Measurements from ENCODE around the gene MINDY3. TPM values are rescaled to one million over a fixed set of nuclear protein-coding genes. Genes with fewer than 3 reads are reported as not detected.

Gene MINDY3
- polyA plus RNA-seq, 1 donor (not counting 4 experiments of a cell fraction or from before 2014, with no cell fraction given): 22.1 TPM

DNA sequence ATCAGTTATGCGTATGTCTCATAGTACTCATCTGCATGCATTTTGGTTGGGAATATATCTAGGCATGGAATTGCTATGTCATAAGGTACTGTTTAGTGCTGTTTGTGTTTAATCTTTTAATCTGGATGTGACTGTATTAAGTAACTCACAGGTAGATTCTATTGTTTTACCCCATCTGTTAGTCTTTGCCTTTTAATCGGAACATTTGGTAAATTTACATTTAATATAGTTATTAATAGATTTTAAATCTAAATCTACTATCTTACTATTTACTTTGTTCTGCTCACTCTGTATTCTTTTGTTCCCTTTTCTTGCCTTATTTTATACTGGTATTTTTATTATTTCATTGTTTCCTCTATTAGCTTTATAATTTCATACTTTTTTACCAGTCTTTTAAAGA is 130.0 kb downstream of the MINDY3 start:
- dilution Hi-C loops (cut with MboI; ENCODE audit: extremely low pct_ligation_motif_present, low sequenced_read_pairs): no loop called here
- TF ChIP-seq EZH2 (IDR thresholded peaks at IDR 0.05; ENCODE audit: low read length): no peak
- TF ChIP-seq, protein P1, sequence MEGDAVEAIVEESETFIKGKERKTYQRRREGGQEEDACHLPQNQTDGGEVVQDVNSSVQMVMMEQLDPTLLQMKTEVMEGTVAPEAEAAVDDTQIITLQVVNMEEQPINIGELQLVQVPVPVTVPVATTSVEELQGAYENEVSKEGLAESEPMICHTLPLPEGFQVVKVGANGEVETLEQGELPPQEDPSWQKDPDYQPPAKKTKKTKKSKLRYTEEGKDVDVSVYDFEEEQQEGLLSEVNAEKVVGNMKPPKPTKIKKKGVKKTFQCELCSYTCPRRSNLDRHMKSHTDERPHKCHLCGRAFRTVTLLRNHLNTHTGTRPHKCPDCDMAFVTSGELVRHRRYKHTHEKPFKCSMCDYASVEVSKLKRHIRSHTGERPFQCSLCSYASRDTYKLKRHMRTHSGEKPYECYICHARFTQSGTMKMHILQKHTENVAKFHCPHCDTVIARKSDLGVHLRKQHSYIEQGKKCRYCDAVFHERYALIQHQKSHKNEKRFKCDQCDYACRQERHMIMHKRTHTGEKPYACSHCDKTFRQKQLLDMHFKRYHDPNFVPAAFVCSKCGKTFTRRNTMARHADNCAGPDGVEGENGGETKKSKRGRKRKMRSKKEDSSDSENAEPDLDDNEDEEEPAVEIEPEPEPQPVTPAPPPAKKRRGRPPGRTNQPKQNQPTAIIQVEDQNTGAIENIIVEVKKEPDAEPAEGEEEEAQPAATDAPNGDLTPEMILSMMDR (optimal IDR thresholded peaks at IDR 0.05 in 1 of 3, IDR thresholded peaks at IDR 0.05 in 1 of 3, conservative IDR thresholded peaks at IDR 0.05 in 1 of 3; ENCODE audit: extremely low read depth in 1 of 3, insufficient read depth in 2 of 3, low read length in 3 of 3): no peak
- Histone ChIP-seq H3K4me3 (ENCODE audit: control insufficient read depth in 2 of 3, extremely low read depth in 1 of 3, insufficient read depth in 2 of 3, low read depth in 1 of 3, low read length in 3 of 3) (no peak overlapping the region), H3K4me2 (ENCODE audit: control insufficient read depth, extremely low read depth, insufficient read depth, low read depth, low read length) (no peak overlapping the region), H3K4me1 (ENCODE audit: control insufficient read depth, extremely low read depth, insufficient read depth, low read length) (no peaks in the 10 kb centered on the region), H4K20me1 (ENCODE audit: control insufficient read depth, extremely low read depth, insufficient read depth, low read length) (no peaks in the 10 kb centered on the region), H3K27ac (ENCODE audit: control insufficient read depth, insufficient read depth, low read length) (no peak overlapping the region), H3K9ac (ENCODE audit: control insufficient read depth, extremely low read depth, insufficient read depth, low read length) (no peak overlapping the region), H2AFZ (ENCODE audit: control insufficient read depth, low read length) (no peak overlapping the region), H3K27me3 (ENCODE audit: control insufficient read depth, extremely low read depth, insufficient read depth, low read length) (no peaks in the 10 kb centered on the region), H3K9me3 (ENCODE audit: control insufficient read depth, low read depth, low read length) (no peaks in the 10 kb centered on the region), H3K36me3 (ENCODE audit: control insufficient read depth in 2 of 2, extremely low read depth in 1 of 2, insufficient read depth in 2 of 2, low read length in 2 of 2) (no peaks in the 10 kb centered on the region), H3K9me1 (ENCODE audit: control insufficient read depth, extremely low read depth, insufficient read depth, low read length) (no peaks in the 10 kb centered on the region), H3K79me2 (ENCODE audit: control insufficient read depth, insufficient read depth, low read length) (no peaks in the 10 kb centered on the region)
- FAIRE-seq (no peak), DNase-seq (ENCODE audit: low read depth, low spot score) (no peak)

DNA sequence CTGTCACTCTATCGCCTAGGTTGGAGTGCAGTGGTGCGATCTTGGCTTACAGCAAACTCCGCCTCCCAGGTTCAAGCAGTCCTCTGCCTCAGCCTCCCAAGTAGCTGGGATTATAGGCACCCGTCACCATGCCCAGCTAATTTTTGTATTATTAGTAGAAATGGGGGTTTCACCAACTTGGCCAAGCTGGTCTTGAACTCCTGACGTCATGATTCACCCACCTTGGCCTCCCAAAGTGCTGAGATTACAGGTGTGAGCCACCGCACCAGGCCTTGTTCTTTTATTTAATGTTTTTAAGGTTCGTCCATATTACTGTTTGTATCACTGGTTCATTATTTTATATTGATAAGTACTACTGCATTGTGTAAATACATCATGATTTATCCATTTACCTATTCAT is 130.4 kb downstream of the MINDY3 start:
- dilution Hi-C loops (cut with MboI; ENCODE audit: extremely low pct_ligation_motif_present, low sequenced_read_pairs): no loop called here
- H3K4me1 ChIP-seq (ENCODE audit: control insufficient read depth, extremely low read depth, insufficient read depth, low read length): no peaks in the 10 kb centered on the region
- no peak overlapping the region for H3K4me2 ChIP-seq (ENCODE audit: control insufficient read depth, extremely low read depth, insufficient read depth, low read depth, low read length)
- no peaks in the 10 kb centered on the region for H3K9me3 ChIP-seq (ENCODE audit: control insufficient read depth, low read depth, low read length)
- H4K20me1 ChIP-seq (ENCODE audit: control insufficient read depth, extremely low read depth, insufficient read depth, low read length): no peaks in the 10 kb centered on the region
- H3K9ac ChIP-seq (ENCODE audit: control insufficient read depth, extremely low read depth, insufficient read depth, low read length): no peak overlapping the region
- H3K27me3 ChIP-seq (ENCODE audit: control insufficient read depth, extremely low read depth, insufficient read depth, low read length): no peaks in the 10 kb centered on the region
- H3K36me3 ChIP-seq (ENCODE audit: control insufficient read depth in 2 of 2, extremely low read depth in 1 of 2, insufficient read depth in 2 of 2, low read length in 2 of 2): no peaks in the 10 kb centered on the region
- no peak for DNase-seq (ENCODE audit: low read depth, low spot score)
- no peak overlapping the region for H2AFZ ChIP-seq (ENCODE audit: control insufficient read depth, low read length)
- no peak overlapping the region for H3K27ac ChIP-seq (ENCODE audit: control insufficient read depth, insufficient read depth, low read length)
- no peak for TF ChIP-seq EZH2 (IDR thresholded peaks at IDR 0.05; ENCODE audit: low read length)
- TF ChIP-seq, protein P1 (optimal IDR thresholded peaks at IDR 0.05 in 1 of 3, IDR thresholded peaks at IDR 0.05 in 1 of 3, conservative IDR thresholded peaks at IDR 0.05 in 1 of 3; ENCODE audit: extremely low read depth in 1 of 3, insufficient read depth in 2 of 3, low read length in 3 of 3): no peak
- no peak for FAIRE-seq
- H3K4me3 ChIP-seq (ENCODE audit: control insufficient read depth in 2 of 3, extremely low read depth in 1 of 3, insufficient read depth in 2 of 3, low read depth in 1 of 3, low read length in 3 of 3): no peak overlapping the region
- H3K9me1 ChIP-seq (ENCODE audit: control insufficient read depth, extremely low read depth, insufficient read depth, low read length): no peaks in the 10 kb centered on the region
- H3K79me2 ChIP-seq (ENCODE audit: control insufficient read depth, insufficient read depth, low read length): no peaks in the 10 kb centered on the region

Other genes with a start within 250 kb of the MINDY3 start
- gene ITGA8, start 140.6 kb downstream of the MINDY3 start, polyA plus RNA-seq: not detected in 3 replicates

All from keratinocyte (primary cell).